DND-41 (cell line): ENCODE measurements around the gene HCRTR1.

ENCODE experiments used
- CTCF ChIP-seq: IDR thresholded peaks from 2 replicates; pipeline ENCODE4 v1.5.1; 2012; ENCODE audit warnings: borderline replicate concordance, low read length, moderate library complexity, mild to moderate bottlenecking; ENCODE audit not compliant: poor library complexity, severe bottlenecking; ENCODE audit errors: extremely low read depth
- EZH2 ChIP-seq: IDR thresholded peaks from 3 replicates; pipeline ENCODE4 v1.6.1; 2012; ENCODE audit warnings: borderline replicate concordance, low read depth, mild to moderate bottlenecking, moderate library complexity, low read length, inconsistent platforms; ENCODE audit not compliant: severe bottlenecking

- TF ChIP-seq CTCF (no peak), EZH2 (no peak)
Observed at GRCh38 chr1:31664528-31664927, 47.0 kb downstream of the HCRTR1 start.
